GM12878 (cell line): ENCODE data around the gene TBL1XR1. TPM values are rescaled to one million over a fixed set of nuclear protein-coding genes. Genes with fewer than 3 reads are reported as not detected.

Source experiments
- ATF7 ChIP-seq: fragments of 450-650 bp; IDR thresholded peaks from 2 replicates; pipeline ENCODE4 v1.6.1; 2016; ENCODE audit warnings: low read depth, mild to moderate bottlenecking
- BRCA1 ChIP-seq: IDR thresholded peaks from 2 replicates; pipeline ENCODE4 v1.6.1; 2011; ENCODE audit warnings: low read depth, low read length, improper control_type of control experiment
- CBX5 ChIP-seq: sonication (generic); IDR thresholded peaks from 2 replicates; pipeline ENCODE4 v1.6.1; 2016; ENCODE audit warnings: low read depth, moderate library complexity, mild to moderate bottlenecking, inconsistent platforms
- CREM ChIP-seq: IDR thresholded peaks from 2 replicates; pipeline ENCODE4 v1.6.1; 2014; ENCODE audit warnings: antibody characterized with exemption, low read depth
- JUNB ChIP-seq: IDR thresholded peaks from 2 replicates; pipeline ENCODE4 v1.6.1; 2016; ENCODE audit warnings: antibody characterized with exemption, mild to moderate bottlenecking
- POLR2A ChIP-seq: IDR thresholded peaks from 2 replicates; pipeline ENCODE4 v1.6.1; 2011; ENCODE audit warnings: low read depth, mild to moderate bottlenecking, low read length
- TCF12 ChIP-seq: IDR thresholded peaks from 2 replicates; pipeline ENCODE4 v1.6.1; 2011; ENCODE audit warnings: low read depth, mild to moderate bottlenecking, low read length
- polyA plus RNA-seq, 11 experiments: library from polyadenylated mRNA; depleted of rRNA in 4 of 11; unstranded in 6 of 11; stranded (reverse) in 5 of 11; fragments of >200 nt; fragmentation: Nextera tagmentation in 4 of 11; fragmentation: Illumina TruSeq in 1 of 11; extraction: Ambion mirVana in 4 of 11; extraction: Trizol in 1 of 11; gene quantifications; 1 replicate in 1 of 11; 2 replicates in 10 of 11; pipeline versions ENCODE4 v1.2.1 to v1.2.3, GENCODE V29; 2011 to 2016; ENCODE audit warnings: inconsistent platforms in 2 of 11, missing spikeins in 2 of 11, low read depth in 1 of 11
- total RNA-seq, 4 experiments: library from RNA; depleted of rRNA in 3 of 4; stranded (reverse); fragments of >200 nt in 3 of 4; fragmentation: Illumina TruSeq in 1 of 4; extraction: Trizol in 1 of 4; gene quantifications; 2 replicates each; pipeline versions ENCODE4 v1.2.1 to v1.2.3, GENCODE V29; 2013 to 2021
- TF ChIP-seq, protein P1 (sequence below): fragments of 450-650 bp; IDR thresholded peaks from 2 replicates; pipeline ENCODE4 v1.6.1; 2016; ENCODE audit warnings: mild to moderate bottlenecking, moderate library complexity, borderline replicate concordance
- TF ChIP-seq, protein P2 (sequence below): fragments of 450-650 bp; IDR thresholded peaks from 2 replicates; pipeline ENCODE4 v1.6.1; 2017; ENCODE audit warnings: mild to moderate bottlenecking, low read depth, inconsistent platforms; ENCODE audit not compliant: poor library complexity, severe bottlenecking
- TF ChIP-seq, protein P3 (sequence below): fragments of 450-650 bp; IDR thresholded peaks from 2 replicates; pipeline ENCODE4 v1.6.1; 2017; ENCODE audit warnings: low read depth, mild to moderate bottlenecking, moderate library complexity
- TF ChIP-seq, protein P4 (sequence below): IDR thresholded peaks from 2 replicates; pipeline ENCODE4 v1.6.1; 2011; ENCODE audit warnings: low read depth, mild to moderate bottlenecking, low read length, moderate library complexity, borderline replicate concordance; ENCODE audit errors: extremely low read depth
- TF ChIP-seq, protein P5 (sequence below): fragments of 450-650 bp; IDR thresholded peaks from 2 replicates; pipeline ENCODE4 v1.6.1; 2016; ENCODE audit warnings: mild to moderate bottlenecking

TBL1XR1 gene
- total and polyA plus RNA-seq, 10 of the 15 experiments (the other 5 are each of a cell fraction or from before 2014, with no cell fraction given): 13.0 to 115 (median 60.4) TPM

DNA sequence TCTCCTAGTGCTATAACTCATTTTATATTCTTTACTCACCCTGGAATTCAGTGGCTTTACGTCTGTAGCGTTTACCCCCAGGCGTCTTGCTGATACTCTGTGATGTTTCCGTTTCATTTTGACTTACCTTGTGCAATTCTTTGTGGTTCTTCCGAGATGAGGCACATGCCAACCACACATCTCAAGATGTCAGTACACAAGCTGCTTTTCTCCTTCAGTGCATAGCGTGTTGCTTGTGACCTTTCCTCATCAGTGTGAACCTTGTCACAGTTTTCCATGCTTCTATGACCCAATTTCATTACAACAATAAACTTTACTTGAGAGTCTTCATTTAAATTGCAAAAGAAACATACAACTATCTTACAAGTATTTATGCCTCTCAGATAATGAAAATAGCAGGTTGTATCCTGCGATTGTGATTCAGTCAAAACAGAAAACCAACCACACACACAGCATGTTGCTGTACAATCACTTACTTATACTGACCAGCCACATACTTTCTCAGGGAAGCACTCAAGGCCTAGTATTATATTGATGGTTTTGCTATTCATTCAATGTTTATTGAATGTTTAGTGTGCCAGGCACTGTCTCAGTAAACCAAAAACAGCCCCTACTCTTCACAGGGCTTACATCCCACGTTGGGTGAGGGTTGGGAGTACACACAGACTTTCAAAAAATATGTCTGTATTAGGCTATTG, 4.6 kb upstream of the TBL1XR1 start (continued):
- TF ChIP-seq, protein P1, sequence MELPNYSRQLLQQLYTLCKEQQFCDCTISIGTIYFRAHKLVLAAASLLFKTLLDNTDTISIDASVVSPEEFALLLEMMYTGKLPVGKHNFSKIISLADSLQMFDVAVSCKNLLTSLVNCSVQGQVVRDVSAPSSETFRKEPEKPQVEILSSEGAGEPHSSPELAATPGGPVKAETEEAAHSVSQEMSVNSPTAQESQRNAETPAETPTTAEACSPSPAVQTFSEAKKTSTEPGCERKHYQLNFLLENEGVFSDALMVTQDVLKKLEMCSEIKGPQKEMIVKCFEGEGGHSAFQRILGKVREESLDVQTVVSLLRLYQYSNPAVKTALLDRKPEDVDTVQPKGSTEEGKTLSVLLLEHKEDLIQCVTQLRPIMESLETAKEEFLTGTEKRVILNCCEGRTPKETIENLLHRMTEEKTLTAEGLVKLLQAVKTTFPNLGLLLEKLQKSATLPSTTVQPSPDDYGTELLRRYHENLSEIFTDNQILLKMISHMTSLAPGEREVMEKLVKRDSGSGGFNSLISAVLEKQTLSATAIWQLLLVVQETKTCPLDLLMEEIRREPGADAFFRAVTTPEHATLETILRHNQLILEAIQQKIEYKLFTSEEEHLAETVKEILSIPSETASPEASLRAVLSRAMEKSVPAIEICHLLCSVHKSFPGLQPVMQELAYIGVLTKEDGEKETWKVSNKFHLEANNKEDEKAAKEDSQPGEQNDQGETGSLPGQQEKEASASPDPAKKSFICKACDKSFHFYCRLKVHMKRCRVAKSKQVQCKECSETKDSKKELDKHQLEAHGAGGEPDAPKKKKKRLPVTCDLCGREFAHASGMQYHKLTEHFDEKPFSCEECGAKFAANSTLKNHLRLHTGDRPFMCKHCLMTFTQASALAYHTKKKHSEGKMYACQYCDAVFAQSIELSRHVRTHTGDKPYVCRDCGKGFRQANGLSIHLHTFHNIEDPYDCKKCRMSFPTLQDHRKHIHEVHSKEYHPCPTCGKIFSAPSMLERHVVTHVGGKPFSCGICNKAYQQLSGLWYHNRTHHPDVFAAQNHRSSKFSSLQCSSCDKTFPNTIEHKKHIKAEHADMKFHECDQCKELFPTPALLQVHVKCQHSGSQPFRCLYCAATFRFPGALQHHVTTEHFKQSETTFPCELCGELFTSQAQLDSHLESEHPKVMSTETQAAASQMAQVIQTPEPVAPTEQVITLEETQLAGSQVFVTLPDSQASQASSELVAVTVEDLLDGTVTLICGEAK: no peak
- TF ChIP-seq POLR2A: no peak
- TF ChIP-seq ATF7: 0 out of 2 replicates have a peak, but pooled peaks have one; percentile 33
- TF ChIP-seq JUNB: peak; percentile 91
- TF ChIP-seq, protein P2, sequence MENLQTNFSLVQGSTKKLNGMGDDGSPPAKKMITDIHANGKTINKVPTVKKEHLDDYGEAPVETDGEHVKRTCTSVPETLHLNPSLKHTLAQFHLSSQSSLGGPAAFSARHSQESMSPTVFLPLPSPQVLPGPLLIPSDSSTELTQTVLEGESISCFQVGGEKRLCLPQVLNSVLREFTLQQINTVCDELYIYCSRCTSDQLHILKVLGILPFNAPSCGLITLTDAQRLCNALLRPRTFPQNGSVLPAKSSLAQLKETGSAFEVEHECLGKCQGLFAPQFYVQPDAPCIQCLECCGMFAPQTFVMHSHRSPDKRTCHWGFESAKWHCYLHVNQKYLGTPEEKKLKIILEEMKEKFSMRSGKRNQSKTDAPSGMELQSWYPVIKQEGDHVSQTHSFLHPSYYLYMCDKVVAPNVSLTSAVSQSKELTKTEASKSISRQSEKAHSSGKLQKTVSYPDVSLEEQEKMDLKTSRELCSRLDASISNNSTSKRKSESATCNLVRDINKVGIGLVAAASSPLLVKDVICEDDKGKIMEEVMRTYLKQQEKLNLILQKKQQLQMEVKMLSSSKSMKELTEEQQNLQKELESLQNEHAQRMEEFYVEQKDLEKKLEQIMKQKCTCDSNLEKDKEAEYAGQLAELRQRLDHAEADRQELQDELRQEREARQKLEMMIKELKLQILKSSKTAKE: peak; percentile 66
- TF ChIP-seq CREM: peak; percentile 73; the same call in 1 of the 2 replicates
- peak; percentile 61; the same call in 1 of the 2 replicates for TF ChIP-seq CBX5
- TF ChIP-seq, protein P3, sequence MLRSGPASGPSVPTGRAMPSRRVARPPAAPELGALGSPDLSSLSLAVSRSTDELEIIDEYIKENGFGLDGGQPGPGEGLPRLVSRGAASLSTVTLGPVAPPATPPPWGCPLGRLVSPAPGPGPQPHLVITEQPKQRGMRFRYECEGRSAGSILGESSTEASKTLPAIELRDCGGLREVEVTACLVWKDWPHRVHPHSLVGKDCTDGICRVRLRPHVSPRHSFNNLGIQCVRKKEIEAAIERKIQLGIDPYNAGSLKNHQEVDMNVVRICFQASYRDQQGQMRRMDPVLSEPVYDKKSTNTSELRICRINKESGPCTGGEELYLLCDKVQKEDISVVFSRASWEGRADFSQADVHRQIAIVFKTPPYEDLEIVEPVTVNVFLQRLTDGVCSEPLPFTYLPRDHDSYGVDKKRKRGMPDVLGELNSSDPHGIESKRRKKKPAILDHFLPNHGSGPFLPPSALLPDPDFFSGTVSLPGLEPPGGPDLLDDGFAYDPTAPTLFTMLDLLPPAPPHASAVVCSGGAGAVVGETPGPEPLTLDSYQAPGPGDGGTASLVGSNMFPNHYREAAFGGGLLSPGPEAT: peak; percentile 73; the same call in 1 of the 2 replicates
- TF ChIP-seq, protein P4, sequence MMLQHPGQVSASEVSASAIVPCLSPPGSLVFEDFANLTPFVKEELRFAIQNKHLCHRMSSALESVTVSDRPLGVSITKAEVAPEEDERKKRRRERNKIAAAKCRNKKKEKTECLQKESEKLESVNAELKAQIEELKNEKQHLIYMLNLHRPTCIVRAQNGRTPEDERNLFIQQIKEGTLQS: no peak
- TF ChIP-seq, protein P5, sequence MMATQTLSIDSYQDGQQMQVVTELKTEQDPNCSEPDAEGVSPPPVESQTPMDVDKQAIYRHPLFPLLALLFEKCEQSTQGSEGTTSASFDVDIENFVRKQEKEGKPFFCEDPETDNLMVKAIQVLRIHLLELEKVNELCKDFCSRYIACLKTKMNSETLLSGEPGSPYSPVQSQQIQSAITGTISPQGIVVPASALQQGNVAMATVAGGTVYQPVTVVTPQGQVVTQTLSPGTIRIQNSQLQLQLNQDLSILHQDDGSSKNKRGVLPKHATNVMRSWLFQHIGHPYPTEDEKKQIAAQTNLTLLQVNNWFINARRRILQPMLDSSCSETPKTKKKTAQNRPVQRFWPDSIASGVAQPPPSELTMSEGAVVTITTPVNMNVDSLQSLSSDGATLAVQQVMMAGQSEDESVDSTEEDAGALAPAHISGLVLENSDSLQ: peak; percentile 70; the same call in 1 of the 2 replicates
- no peak for TF ChIP-seq BRCA1
- peak; percentile 52; the same call in 1 of the 2 replicates for TF ChIP-seq TCF12
